Fibroblast of pulmonary artery (primary cell): Measurements from ENCODE around the gene MCFD2.

Experiments used
- DNase-seq: peaks from one replicate; pipeline ENCODE4 v3.0.0-alpha.2; 2010; ENCODE audit warnings: low read depth
- H3K4me3 ChIP-seq: replicated peaks from 2 replicates; pipeline ENCODE4 v1.5.1; 2011; ENCODE audit warnings: low read depth, mild to moderate bottlenecking, control low read depth, low read length, moderate library complexity
- CTCF ChIP-seq: IDR thresholded peaks from 2 replicates; pipeline ENCODE4 v1.5.1; 2011; ENCODE audit warnings: mild to moderate bottlenecking, control low read depth, low read length, inconsistent platforms; ENCODE audit errors: missing control alignments

The MCFD2 gene

GRCh38 chr2:46939626-46940359 is 24.2 kb upstream of the MCFD2 start:
- DNase-seq, result no peak
- H3K4me3 ChIP-seq, result no peak overlapping the region
- no peak for TF ChIP-seq CTCF

- TF ChIP-seq CTCF, result peak; percentile 53
- DNase-seq, result no peak
- H3K4me3 ChIP-seq, result no peak overlapping the region
Observed at GRCh38 chr2:46937471-46937901, 21.9 kb upstream of the MCFD2 start.

- H3K4me3 ChIP-seq, result no peak overlapping the region
- no peak for TF ChIP-seq CTCF
- DNase-seq, result no peak
Observed at GRCh38 chr2:46936566-46936965, 21.0 kb upstream of the MCFD2 start.

GRCh38 chr2:46935071-46935470 is 19.5 kb upstream of the MCFD2 start:
- H3K4me3 ChIP-seq, result no peak overlapping the region
- DNase-seq, result no peak
- TF ChIP-seq CTCF, result no peak

GRCh38 chr2:46929612-46930011 is 14.0 kb upstream of the MCFD2 start:
- no peak for DNase-seq
- no peak for TF ChIP-seq CTCF
- H3K4me3 ChIP-seq, result no peak overlapping the region

GRCh38 chr2:46926863-46927262 is 11.3 kb upstream of the MCFD2 start:
- no peak for DNase-seq
- no peak for TF ChIP-seq CTCF
- H3K4me3 ChIP-seq, result no peak overlapping the region

GRCh38 chr2:46925474-46926351 is 10.1 kb upstream of the MCFD2 start:
- TF ChIP-seq CTCF, result no peak
- H3K4me3 ChIP-seq, result no peak overlapping the region
- no peak for DNase-seq
